GM21360 (cell line): Measurements from ENCODE around the gene C4BPA.

Experiments
- ATAC-seq: cut with Tn5 transposase; IDR thresholded peaks from one replicate; pipeline ENCODE4 v1.9.1; 2021; ENCODE audit warnings: mild to moderate bottlenecking, moderate library complexity; ENCODE audit not compliant: unreplicated experiment

The C4BPA gene

DNA sequence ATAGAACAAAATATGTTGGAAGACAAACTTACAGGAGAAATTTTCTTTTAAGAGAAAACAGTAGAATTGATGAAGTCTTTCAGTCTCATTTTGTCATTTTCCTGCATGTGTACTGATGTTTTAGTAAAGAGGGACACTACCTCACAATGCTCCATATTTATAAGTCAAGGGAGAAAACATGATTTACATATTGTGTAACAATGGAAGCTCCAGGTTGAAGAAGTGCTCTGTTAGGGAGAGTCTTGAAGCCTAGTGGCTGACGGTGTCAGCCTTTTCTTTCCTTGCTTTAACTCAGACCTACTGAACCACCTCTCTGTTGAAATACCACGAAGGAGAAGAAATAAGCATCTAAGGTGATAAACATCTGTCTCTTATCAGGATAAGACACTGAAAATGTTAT is 75.0 kb downstream of the C4BPA start:
- ATAC-seq: no peak

DNA sequence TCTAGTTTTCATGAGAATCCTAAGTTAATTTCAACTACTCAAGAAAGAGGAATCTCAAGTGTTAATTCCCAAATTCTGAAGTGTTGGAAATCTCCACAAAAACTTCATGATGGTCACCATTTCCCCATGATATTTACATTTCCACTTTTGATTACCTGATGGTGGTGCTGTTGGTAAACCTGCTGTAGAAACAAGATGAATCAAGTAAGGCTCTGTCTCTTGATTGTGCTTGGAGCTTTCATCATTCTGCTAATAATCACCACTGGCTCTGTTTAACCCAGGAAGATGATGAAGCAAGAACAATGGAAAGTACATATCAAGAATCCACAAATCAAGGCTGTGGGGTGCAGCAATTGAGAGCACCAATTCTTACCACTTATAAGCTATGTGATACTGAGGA is 77.8 kb downstream of the C4BPA start:
- no peak for ATAC-seq

DNA sequence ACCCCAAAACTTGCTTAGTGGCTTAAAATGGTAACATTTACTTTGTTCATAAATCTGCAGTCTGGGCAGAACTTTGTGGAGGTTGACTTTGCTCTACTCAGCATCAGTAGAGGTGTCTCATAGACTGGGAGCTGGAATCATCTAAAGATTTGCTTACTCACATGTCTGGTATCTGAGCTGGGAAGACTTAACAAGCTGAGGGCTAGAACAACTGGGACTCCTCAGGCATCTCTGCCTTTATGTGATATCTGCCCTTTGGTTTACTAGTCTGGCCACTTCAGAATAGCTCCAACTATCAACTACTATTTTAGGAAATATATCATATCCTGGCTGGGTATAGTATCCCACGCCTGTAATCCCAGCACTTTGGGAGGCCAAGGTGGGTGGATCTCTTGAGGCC is 82.5 kb downstream of the C4BPA start:
- ATAC-seq: no peak

DNA sequence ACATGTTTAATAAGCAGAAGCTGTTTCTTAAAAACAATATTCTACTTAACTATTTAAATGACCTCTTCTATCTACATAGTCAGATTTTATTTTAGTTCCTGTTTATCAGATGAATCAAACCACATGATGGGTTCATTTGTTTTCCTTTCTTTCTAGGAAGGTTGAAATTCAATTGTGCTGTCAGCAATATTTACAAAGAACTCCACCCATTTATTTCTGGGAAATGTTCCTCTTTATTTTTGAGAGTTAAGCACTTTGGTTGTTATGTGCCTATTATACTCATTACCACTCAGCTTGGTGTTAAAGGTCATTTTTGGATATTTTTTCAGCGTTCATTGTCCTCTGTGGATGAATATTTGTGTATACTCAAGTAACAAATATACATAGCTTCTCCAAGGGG is 84.9 kb downstream of the C4BPA start:
- ATAC-seq: no peak

DNA sequence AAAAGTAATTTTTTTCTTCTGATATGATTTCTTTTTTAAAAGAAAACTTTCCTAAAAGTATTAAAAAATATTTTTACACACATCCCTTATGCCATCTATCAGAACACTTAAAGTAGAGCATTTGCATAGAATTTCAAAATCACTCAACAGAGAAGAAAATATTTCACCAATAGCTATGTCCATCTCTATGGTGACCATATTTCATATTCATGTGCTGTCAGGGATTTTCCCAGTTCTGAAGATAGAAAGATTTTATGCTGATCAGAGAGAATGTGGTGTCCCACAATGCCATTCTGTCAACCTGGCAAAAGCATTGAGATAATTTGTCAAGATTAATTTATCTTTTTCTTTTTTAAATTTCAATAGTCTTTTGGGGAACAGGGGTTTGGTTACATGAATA is 87.0 kb downstream of the C4BPA start:
- no peak for ATAC-seq

DNA sequence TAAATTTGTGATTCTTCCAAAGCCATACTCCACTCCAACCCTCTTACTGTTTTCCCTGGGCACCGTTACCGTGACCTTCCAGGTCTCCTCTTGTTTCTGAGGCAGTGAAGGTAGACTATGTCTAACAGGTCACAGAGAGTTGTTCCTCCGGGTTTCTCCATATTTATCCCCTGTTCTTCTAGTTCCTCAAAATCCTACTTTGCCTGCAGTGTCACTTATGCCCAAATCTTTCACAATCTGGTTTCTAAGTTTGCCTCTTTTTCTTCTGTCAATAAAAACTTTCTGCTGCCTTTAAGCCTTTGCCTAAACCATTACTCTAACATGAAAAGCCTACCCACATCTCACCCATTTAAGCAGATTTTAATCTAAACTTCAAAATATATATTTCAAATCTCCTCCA is 87.7 kb downstream of the C4BPA start:
- no peak for ATAC-seq

DNA sequence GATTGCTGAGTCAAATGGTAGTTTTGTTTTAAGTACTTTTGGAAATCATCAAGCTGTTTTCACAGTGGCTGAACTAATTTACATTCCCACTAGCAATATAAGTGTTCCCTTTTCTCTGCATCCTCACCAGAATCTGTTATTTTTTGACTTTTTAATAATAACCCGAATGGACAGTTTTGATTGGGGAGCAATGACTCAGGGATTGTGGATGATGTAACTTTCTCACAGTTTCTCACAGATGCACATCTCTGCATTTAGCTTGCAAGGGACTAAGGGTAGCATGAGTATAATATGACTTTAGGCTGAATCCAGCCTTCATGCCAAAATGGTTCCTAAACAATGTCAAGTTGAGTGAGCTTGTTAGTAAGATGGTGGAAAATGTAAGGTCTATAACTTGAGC is 90.2 kb downstream of the C4BPA start:
- no peak for ATAC-seq
